Liver (tissue), 2 donors: ENCODE measurements around the gene LAMA5.

Experiments used
- TF ChIP-seq, protein P1 (sequence below): fragments of 150-350 bp; IDR thresholded peaks from 2 replicates; pipeline ENCODE4 v1.5.1; 2017; ENCODE audit warnings: improper control_type of control experiment, low read depth, low read length; ENCODE audit not compliant: missing input control
- TF ChIP-seq, protein P2 (sequence below): IDR thresholded peaks from 2 replicates; pipeline ENCODE4 v1.6.1; 2016; ENCODE audit warnings: antibody characterized with exemption
- donor health status: healthy.

DNA sequence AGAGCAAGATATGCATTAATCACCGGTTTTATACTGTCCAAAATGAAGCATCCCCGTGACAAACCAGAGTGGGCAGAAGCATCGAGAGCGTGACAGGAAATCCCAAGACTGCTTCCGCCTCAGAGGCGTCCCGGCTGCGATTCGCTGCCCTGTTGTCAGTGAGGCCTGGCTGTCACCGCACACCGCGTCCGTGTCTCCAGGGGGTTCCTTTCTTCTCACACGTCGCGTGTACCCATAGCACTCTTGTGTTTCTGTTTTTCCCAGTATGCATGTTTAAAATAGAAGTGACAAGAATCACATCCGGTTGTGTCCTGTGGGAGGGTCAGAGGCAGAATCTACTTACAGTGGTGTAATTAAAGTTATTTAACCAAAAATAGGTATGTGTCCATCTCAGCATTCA lies 72.6 kb downstream of the LAMA5 start:
- TF ChIP-seq, protein P1, sequence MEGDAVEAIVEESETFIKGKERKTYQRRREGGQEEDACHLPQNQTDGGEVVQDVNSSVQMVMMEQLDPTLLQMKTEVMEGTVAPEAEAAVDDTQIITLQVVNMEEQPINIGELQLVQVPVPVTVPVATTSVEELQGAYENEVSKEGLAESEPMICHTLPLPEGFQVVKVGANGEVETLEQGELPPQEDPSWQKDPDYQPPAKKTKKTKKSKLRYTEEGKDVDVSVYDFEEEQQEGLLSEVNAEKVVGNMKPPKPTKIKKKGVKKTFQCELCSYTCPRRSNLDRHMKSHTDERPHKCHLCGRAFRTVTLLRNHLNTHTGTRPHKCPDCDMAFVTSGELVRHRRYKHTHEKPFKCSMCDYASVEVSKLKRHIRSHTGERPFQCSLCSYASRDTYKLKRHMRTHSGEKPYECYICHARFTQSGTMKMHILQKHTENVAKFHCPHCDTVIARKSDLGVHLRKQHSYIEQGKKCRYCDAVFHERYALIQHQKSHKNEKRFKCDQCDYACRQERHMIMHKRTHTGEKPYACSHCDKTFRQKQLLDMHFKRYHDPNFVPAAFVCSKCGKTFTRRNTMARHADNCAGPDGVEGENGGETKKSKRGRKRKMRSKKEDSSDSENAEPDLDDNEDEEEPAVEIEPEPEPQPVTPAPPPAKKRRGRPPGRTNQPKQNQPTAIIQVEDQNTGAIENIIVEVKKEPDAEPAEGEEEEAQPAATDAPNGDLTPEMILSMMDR = no peak
- TF ChIP-seq, protein P2, sequence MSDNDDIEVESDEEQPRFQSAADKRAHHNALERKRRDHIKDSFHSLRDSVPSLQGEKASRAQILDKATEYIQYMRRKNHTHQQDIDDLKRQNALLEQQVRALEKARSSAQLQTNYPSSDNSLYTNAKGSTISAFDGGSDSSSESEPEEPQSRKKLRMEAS = no peak
